HG02884 (cell line): Measurements from ENCODE around the gene OR10A5.
"Not testable (repeated sequence)": the region's sequence is repeated elsewhere in the genome, so short reads cannot be mapped to it uniquely, and the experiment has no call there.

Source experiments
- ATAC-seq: cut with Tn5 transposase; IDR thresholded peaks from one replicate; pipeline ENCODE4 v1.9.1; 2021; ENCODE audit warnings: mild to moderate bottlenecking, moderate library complexity; ENCODE audit not compliant: unreplicated experiment

OR10A5 gene

DNA sequence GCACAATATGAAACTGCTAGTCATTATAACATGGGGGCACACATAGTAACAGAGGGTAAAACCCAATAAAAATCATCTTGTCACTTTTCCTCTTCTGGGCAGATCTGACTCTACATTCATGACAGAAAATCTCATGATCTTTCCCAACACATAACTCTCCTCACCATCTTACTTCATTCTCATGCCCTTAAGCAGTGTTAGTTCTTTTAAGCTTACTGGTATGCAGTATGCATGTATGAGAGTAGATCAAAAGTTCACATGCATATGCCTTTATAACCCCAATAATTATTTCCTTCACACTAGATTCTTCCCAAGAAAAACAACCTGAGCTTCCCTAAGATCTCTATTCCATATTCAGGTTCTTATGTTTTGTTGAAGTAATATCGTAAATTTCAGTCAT lies 25.8 kb downstream of the OR10A5 start:
- ATAC-seq = no peak

DNA sequence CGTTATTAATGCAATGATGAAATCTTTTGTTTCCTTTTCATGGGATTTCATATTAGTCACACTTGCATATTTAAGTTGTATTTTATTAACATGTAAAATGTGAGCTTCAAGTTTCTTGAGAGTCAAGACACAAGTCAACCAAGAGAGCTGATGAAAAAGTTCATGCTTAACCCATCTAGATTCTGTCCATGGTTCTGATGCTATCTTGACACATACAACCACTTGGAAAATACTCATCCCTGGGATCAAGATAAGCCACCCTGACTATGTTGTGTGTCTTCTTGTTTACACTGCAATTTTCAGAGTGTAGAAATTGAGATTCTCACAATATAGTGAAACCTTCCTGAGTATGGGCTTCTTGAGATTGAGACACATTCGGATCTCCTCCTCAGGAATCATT lies 30.3 kb downstream of the OR10A5 start:
- no peak for ATAC-seq

DNA sequence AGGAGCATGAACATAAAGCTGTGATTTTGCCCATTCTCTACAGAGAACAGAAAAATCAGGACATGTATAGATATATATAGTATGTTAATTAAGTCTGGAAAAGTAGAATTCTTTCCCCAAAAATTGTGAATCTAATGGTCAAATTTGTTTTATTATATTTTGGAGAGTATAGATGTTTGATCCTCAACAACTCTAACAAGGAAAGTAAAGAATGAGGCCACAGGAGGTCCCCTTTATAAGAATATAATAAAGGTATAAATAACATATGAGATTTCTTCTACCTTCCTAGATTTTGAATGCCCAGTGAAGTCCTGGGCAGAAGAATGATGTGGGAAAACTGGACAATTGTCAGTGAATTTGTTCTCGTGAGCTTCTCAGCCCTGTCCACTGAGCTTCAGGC lies 30.8 kb downstream of the OR10A5 start, which contains the start of gene OR10A4:
TSS of gene OR10A4 (plus strand) at position 301 of the 400 bp plus-strand sequence. CDS start at position 324, 23 bp downstream.
- no peak for ATAC-seq

DNA sequence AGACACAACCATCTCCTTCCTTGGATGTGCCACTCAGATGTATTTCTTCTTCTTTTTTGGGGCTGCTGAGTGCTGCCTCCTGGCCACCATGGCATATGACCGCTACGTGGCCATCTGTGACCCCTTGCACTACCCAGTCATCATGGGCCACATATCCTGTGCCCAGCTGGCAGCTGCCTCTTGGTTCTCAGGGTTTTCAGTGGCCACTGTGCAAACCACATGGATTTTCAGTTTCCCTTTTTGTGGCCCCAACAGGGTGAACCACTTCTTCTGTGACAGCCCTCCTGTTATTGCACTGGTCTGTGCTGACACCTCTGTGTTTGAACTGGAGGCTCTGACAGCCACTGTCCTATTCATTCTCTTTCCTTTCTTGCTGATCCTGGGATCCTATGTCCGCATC lies 31.4 kb downstream of the OR10A5 start:
- no peak for ATAC-seq

DNA sequence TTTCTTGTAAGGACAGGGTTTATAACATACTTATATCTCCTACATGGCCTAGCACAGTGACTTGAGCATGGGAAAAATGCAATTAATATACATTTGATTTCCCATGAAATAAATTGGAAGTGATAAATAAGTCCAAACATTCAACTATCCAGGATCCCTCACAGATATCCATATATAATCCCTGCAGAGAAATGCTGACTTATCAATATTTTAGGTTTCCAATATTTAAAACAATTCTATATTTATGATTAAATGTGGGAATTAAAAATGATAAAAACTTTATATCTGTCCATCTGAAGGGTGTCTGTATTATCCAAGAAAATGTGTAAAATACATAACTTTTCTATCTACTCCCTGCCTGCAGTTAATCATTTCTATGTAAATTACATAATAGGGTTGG lies 37.3 kb downstream of the OR10A5 start:
- no peak for ATAC-seq

DNA sequence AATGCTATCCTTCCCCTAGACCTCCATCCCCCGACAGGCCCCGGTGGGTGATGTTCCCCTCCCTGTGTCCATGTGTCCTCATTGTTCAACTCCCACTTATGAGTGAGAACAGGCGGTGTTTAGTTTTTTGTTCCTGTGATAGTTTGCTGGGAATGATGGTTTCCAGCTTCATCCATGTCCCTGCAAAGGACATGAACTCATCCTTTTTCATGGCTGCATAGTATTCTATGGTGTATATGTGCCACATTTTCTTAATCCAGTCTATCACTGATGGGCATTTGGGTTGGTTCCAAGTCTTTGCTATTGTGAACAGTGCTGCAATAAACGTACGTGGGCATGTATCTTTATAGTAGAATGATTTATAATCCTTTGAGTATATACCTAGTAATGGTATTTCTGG lies 42.2 kb downstream of the OR10A5 start:
- ATAC-seq = not testable (repeated sequence)

DNA sequence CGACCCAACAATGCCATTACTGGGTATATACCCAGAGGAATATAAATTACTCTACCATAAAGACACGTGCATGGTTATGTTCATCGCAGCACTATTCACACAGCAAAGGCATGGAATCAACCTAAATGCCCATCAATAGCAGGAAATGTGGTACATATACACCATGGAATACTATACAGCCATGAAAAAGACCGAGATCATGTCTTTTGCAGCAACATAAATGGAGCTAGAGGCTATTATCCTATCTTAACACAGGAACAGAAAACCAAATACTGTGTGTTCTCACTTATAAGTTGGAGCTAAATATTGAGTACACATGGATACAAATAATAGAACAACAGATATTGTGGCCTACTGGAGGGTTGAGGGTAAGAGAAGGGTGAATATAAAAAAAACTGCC lies 43.3 kb downstream of the OR10A5 start:
- no peak for ATAC-seq

DNA sequence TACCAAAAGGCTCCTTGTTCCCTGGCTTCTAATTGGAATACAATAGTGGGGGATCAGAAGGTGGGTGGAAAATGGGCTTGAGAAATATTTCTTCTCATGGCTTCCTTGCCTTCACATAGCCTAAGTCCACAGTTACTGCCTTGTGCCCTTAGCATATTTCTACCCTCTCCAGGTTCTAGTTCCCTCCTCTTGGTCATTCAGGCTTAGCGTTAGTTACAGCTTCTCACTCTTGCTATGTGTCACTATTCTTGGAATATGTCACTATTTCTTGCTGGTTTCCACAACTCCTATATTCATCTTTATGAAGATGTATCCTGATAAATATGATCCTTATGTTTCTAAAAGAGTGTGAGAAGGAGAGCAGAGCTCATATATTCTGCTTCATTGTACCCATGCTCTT lies 44.4 kb downstream of the OR10A5 start:
- ATAC-seq = peak; percentile 60

DNA sequence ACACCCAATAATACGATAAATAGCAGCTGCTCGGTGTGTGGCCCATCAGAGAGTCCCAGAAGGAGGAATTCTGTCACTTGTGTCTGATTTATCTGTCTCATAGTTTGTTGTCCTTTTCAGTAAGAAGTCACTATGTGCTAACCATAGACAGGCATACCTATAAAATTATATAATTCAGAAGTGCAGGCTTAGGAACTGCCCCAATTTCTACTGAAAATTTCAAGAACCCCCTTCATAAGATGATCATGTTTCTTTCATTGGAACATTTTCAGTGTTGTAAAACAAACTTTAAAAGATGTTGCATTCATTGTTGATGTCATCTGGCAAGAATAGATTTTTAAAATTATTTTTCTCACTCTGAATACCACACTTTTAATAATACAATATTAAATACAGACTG lies 46.9 kb downstream of the OR10A5 start, which contains the start of gene OR2D2:
TSS of gene OR2D2 (minus strand) at position 101 of the 400 bp plus-strand sequence. CDS start at position 101, 0 bp downstream.
- no peak for ATAC-seq

DNA sequence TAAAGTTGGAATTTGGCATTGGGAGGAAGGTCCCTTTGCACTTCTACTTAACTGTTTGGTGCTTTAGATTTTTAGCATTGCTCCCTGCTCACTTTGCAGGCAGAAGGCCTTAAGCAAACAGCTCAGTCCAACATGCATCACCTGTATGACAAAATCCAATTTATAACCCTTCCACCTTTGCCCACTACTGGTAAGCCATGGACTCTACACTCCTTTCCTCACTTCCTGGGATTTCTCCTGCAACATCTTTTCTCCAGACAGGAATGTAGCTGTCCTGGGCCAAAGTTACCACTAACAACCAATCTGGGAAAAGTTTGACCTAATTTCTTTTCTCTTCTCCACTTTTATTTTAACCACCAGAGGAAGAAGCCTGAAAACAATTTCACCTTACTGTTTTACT lies 48.6 kb downstream of the OR10A5 start:
- ATAC-seq = no peak

DNA sequence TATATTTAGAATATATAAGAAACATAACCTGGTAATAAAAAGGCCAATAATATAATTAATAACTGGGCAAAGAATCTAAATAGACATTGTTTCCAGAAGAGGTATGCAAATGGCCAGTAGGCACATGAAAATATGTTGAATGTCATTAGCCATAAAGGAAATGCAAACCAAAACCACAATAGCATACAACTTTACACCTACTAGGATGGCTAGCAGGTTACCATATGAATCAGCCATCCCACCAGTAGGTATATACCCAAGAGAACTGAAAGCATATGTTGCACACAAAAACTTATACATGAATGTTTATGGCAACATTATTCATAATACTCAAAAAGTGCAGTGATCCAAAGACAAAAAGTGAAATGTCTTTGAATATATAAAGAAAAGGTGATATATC lies 49.5 kb downstream of the OR10A5 start:
- peak; percentile 98 for ATAC-seq
